C4-2B (cell line): ENCODE results near the gene FAAP100.

Experiments used
- H3K27ac ChIP-seq: fragments of 450-650 bp; 2 replicates; pipeline ENCODE4 v1.5.1; 2017
- ZFX ChIP-seq: fragments of 450-650 bp; IDR thresholded peaks from 2 replicates; pipeline ENCODE4 v1.6.1; 2017
- TF ChIP-seq, protein P1 (sequence below): fragments of 450-650 bp; conservative IDR thresholded peaks from 2 replicates; pipeline ENCODE4 v1.5.1; 2017; ENCODE audit warnings: mild to moderate bottlenecking

FAAP100 gene

DNA sequence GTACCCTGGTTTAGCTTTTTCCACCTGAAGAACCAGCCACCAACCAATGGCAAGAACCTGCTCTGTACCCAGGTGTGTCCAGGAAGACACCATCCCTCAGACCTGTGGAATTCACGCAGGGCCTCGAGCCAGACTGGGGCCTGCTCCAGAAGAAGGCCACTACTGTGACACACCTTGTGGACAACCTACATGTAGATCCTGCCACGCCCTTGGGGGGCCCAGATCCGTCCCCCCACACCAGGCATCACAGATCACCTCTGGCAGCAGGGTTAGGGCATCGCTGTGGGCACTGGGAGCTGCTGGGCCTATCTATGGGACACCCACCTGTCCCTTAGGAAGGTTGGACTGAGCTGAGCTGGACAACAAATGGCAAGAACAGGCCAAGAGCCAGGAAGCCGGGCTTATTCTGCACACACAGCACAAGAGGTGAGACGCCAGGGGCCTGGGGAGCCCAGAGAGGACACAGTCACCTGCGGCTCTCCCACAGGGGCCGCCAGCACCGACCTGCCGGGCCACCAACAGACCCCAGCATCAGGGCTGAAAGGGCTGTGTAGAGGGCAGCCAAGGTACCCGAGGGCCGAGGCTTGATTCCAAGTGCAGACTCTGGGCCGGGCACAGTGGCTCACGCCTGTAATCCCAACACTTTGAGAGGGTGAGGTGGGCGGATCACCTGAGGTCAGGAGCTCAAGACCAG, 7.7 kb downstream of the FAAP100 start:
- no peak overlapping the region for H3K27ac ChIP-seq
- no peak for TF ChIP-seq ZFX
- TF ChIP-seq, protein P1, sequence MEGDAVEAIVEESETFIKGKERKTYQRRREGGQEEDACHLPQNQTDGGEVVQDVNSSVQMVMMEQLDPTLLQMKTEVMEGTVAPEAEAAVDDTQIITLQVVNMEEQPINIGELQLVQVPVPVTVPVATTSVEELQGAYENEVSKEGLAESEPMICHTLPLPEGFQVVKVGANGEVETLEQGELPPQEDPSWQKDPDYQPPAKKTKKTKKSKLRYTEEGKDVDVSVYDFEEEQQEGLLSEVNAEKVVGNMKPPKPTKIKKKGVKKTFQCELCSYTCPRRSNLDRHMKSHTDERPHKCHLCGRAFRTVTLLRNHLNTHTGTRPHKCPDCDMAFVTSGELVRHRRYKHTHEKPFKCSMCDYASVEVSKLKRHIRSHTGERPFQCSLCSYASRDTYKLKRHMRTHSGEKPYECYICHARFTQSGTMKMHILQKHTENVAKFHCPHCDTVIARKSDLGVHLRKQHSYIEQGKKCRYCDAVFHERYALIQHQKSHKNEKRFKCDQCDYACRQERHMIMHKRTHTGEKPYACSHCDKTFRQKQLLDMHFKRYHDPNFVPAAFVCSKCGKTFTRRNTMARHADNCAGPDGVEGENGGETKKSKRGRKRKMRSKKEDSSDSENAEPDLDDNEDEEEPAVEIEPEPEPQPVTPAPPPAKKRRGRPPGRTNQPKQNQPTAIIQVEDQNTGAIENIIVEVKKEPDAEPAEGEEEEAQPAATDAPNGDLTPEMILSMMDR = no peak

DNA sequence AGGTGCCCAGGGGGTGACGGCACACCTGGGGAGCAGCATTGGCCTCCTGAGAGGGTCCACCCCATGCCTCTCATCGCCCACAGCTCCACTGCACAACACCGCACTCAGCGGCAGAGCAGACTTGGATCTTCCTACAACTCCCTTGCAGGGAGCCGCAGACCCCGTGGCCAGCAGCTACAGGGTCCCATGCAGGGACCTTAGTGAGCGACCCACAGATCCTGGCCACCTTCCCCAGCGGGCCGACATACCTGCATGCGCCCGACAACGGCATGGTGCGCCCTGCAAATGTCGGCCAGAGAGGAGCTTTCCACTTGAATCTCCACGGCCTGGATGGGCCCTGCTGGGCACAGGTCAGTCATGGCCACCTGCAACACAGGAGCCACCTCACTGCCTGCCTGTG, 8.4 kb downstream of the FAAP100 start:
- no peak for TF ChIP-seq ZFX
- TF ChIP-seq, protein P1 = no peak
- H3K27ac ChIP-seq = no peak overlapping the region

DNA sequence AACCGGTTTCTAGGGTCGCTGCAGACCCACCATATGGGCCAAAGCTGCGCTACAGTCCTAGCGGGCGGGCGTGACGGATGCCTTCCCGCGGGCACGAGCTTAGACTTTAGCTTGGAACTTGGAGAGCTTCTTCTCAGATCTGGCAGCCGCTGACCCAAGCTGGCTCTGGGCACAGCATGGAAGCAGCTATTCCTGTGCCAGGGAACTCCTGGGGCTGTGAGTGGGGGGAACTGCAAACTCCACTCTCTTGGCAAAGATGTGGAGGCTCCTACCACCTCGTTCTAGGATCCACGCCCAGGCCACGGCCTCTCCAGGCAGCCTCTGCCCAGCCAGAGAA, 8.8 kb downstream of the FAAP100 start:
- H3K27ac ChIP-seq = no peak overlapping the region
- no peak for TF ChIP-seq ZFX
- TF ChIP-seq, protein P1 = no peak

DNA sequence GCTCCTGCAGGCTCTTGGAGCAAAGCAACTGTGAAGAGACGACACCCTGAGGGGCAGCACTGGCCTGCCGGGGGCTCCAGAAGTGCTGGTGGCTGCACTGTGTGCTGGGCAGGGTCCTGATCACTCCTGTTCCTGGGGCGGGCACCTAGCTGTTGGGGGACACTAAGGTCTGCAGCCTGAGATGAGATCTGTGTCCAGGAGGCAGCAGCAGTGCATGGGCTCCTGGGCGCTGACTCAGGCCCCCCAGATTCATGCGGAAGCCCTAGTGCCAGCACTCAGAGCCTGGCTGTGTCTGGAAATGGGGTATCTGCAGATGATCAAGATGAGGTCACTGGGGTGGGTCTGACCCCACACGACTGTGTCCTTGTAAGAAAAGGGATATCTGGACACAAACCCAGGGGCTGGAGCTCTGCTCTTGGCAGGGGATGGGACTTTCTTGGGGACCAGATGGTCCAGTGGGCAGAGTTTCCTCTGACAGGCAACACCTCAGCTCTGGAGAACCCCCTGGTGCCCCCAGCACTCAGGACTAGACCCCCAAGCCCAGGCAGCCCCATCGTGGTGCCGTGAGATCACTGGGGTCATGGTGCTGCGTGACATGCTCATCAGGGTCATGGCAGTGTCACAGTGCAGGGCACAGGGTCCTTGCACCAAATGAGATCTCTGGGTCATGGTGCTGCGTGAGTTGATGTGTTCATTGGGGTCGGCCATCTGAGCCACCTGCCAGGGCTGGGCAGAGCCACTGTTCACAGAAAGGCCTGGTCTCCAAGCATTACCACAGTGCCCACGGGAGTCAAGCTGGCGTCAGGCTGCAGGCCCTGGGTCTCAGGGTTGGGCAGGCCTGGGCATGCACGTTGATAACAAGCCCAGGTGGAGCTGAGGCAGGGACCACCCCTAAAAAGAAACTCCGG, 9.5 kb downstream of the FAAP100 start:
- no peak for TF ChIP-seq ZFX
- TF ChIP-seq, protein P1 = no peak
- no peak overlapping the region for H3K27ac ChIP-seq

DNA sequence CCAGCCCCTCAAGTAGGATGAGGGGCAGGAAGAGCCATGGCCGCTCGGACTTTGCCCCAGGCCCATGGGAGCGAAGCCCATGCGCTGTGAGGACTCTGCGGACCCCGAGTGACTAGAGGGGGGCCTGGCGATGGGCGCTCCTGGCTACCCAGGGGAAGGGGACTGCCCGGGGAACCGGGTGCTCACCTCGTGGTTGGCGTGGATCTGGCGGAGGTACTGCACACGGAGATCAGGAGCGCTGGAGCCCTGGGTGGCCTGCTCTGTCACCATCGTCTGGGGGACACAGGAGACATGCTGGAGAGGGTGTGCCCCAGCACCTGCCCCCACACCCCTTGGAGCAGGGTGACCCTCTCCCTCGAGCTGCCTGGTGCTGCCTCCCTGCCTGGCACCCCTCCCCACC, 11.0 kb downstream of the FAAP100 start:
- TF ChIP-seq, protein P1 = no peak
- TF ChIP-seq ZFX = no peak
- no peak overlapping the region for H3K27ac ChIP-seq

DNA sequence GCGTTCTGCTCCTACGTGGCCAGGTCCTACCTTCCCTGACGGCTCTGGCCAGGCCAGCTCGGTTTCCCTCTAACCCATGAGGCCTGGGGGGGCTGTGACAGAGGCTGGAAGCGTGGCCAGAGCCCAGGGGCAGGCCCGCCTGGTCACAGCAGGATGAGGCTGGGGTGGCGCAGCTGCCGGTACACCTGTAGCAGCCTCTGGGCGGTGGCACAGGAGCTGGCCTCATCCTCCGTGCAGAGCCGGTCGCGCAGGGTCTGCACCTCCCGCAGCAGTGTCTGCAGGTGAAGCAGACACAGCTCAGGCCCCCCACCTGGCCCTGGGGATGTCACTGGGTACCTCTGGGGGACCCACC, 11.5 kb downstream of the FAAP100 start:
- no peak overlapping the region for H3K27ac ChIP-seq
- TF ChIP-seq ZFX = no peak
- TF ChIP-seq, protein P1 = no peak

DNA sequence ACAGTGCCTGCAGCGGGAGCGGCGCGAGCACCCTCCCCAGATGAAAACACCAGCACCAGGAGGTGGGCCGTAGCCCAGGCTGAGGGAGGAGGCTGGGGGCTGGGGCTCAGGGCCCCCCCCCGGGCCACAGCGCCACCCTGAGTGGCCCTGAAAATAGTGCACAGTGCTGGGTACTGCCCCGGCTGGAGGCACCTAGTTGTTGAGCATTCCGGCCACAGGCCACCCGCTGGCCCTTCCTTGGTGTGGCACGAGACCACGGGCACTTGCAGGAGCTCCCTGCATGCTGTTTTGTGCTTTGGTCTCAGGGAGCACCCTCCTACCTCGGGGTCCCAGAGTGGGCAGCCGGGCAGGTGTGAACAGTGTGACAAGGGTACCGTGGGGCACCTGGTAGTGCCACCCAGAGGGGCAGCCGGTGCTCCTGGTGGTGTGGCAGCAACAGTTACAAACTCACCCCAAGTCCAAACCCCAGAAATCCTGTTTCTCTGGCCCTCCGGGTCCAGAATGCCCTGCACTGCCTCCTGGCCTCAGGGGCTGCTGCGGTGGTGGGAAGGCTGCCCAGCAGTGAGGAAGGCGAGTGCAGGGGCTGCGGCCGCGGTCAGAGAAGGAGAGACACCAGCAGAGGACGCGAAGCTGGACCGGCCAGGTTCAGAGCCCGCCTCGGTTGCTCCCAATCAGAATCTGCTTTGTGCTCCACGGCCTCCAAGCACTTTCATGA, 12.0 kb downstream of the FAAP100 start:
- TF ChIP-seq ZFX = no peak
- TF ChIP-seq, protein P1 = no peak
- H3K27ac ChIP-seq = no peak overlapping the region
